T47D (cell line): Measurements from ENCODE around the gene GAB2.

Experiments used
- DNase-seq, 2 experiments: peaks; one replicate each; pipeline versions ENCODE4 v3.0.0 to v3.0.0-alpha.2; 2011 to 2012; ENCODE audit warnings: low read depth in 1 of 2, low spot score in 1 of 2
- JUND ChIP-seq: IDR thresholded peaks from 2 replicates; pipeline ENCODE4 v1.6.1; 2012; ENCODE audit warnings: low read depth
- in situ Hi-C: cut with HindIII; loops from 2 replicates; pipeline ENCODE4 v1.10.0; 2016; ENCODE audit warnings: low sequenced_read_pairs, low pct_unique_long_range_greater_than_20kb

GAB2 gene

DNA sequence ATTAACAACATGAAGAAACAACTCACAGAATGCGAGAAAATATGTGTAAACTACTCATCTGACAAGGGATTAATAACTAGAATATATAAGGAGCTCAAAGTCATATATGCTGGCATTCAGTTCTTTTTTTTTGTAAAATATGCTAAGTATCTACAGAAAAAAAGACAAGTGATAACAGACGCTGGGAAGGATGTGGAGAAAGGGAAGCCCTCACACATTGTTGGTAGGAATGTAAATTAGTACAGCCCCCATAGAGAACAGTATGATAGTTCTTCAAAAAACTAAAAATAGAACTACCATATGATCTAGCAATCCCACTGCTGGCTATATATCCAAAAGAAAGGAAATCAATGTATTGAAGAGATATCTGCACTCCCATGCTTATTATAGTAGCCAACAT is 13.8 kb downstream of the GAB2 start:
- in situ Hi-C loops = no loop called here
- DNase-seq = no peak
- no peak for TF ChIP-seq JUND

DNA sequence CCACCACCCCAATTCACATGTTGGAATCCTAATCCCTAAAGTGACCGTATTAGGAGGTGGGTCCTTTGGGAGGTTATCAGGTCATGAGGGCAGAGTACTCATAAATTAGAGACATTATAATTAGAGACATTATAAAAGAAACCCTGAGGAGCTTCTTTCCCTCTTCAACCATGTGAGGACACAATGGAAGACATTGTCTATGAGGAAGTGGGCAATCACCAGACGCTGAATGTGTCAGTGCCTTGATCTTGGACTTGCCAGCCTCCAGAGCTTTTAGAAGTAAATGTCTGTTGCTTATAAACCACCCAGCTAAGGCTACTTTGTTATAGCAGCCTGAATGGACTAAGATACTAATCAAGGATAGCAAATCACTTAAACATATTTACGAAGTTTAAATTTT is 14.8 kb downstream of the GAB2 start:
- DNase-seq = no peak
- no peak for TF ChIP-seq JUND
- in situ Hi-C loops = no loop called here

DNA sequence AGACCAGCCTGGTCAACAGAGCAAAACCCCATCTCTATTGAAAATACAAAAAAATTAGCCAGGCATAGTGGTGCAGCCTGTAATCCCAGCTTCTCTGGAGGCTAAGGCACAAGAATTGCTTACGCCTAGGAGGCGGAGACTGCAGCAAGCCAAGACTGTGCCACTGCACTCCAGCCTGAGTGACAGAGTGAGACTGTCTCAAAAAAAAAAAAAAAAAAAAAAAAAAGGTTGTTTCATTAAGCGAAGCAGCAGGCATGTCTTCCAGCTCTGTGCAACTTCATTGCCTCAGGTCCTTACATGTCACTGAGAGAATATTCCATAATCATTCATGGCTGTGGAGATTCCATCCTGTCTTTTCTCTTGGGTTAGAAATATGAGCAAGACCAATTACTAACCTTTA is 16.9 kb downstream of the GAB2 start:
- no peak for TF ChIP-seq JUND
- in situ Hi-C loops = no loop called here
- DNase-seq = no peak

DNA sequence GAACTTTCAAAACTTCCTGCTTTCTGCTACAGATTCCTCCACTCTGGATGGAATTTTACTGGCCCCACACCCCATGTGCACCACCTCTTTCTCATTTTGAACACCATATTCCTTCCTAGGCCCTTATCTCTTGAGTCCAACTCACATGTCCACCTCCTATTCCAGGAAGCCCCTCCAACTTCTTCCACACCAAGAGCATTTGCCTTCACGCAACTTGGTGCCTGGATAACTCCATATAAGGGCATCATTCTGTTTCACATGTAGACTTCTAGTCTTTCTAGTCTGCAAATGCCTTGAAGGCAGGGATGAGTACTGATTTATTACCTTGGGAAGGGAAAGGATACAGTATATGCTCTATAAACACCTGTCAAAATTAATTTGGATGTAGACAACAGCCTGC is 17.5 kb downstream of the GAB2 start:
- no peak for DNase-seq
- in situ Hi-C loops = no loop called here
- no peak for TF ChIP-seq JUND

DNA sequence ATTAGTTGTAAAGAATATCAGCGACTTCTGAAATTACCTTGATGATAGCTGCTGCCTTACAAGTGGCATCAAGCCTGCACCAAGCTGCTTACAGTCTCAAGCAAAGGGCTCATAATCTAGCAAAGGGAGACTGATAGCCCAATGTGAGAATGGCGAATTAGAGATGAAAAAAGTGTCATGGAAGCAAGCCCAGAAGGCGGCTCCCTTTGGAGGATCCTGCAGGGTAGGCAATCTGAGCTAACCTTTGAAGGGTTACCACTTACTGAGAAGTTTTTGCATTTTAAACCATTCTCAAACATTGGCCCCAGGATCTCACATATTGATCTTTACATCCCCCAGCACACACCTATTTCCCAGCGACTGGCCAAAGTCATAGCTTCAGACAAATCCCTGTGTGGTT is 18.5 kb downstream of the GAB2 start:
- in situ Hi-C loops = no loop called here
- TF ChIP-seq JUND = no peak
- DNase-seq = no peak

DNA sequence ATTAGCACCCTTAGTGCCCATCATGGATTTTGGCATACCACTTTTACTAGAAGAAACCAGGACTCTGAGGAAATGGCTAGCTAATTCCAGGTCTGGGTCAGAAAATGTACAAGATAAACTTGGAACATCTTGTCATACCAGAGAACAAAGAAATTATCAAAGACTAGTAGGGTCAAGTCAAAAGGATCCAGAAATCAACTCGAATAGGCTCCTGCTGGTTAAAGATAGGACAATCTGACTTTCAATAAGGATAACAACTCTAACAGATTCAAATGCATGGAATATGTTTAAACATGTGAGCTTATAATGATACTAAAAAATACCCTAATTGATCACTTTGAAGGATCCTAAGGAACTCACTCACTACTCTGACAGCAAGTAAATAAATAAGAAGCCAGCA is 18.9 kb downstream of the GAB2 start:
- in situ Hi-C loops = no loop called here
- no peak for DNase-seq
- TF ChIP-seq JUND = no peak

DNA sequence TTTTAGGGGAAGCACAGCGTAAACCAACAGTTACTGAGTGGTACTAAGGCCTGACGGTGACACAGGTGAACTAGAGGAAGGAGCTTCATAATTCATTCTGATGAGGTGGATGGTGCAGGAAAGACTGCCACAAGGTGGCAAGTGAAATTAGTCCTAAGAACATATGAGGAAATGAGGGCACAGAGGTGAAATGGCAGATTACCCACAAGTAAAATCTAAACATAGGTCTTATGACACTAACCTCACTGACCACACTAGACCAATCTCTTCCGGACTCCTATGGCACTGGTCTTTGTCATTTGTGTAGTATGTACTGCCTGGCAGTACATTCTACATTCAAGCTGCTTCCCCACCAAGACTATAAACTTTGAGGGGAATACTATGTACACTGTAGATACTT is 20.2 kb downstream of the GAB2 start:
- in situ Hi-C loops = no loop called here
- TF ChIP-seq JUND = no peak
- peak in 1 of 2 experiments; percentile 42 for DNase-seq

DNA sequence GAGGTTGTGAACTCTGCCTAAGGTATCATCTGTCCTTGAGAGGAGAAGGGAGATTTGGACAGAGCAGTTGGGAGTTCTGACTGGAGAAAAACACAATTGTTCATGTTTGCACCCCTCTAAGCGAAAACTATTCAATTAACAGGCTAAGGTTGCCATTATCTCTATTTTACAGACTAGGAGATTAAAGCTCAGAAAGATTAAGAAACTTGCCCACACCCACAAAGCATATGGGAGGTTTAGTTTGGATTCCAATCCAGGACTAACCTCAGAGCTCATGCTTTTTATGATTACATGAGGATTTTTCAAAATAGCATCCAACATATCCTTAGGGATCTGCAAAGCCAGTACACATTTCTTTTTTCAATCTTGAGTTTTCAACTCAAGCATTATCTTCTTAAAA is 22.0 kb downstream of the GAB2 start:
- DNase-seq = no peak
- in situ Hi-C loops = no loop called here
- TF ChIP-seq JUND = no peak

DNA sequence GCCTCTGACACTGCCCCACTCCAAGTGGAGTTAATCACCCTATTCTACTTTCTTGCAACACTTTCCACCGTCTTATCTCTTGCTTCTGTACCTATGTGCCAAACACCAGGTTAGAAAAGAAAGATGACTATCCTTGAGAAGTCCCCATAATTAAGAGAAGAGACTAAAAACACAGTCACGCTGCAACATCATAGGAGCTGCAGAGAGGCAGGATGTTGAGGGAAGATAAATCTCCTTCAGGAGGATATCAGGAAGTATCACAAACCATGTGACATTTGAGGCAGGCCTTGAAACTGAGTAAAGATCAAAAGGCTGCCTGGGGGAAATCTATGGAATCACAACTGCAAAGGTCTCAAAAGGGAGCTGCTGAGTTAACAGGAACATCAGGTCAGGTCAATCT is 24.8 kb downstream of the GAB2 start:
- in situ Hi-C loops = no loop called here
- no peak for TF ChIP-seq JUND
- no peak for DNase-seq

DNA sequence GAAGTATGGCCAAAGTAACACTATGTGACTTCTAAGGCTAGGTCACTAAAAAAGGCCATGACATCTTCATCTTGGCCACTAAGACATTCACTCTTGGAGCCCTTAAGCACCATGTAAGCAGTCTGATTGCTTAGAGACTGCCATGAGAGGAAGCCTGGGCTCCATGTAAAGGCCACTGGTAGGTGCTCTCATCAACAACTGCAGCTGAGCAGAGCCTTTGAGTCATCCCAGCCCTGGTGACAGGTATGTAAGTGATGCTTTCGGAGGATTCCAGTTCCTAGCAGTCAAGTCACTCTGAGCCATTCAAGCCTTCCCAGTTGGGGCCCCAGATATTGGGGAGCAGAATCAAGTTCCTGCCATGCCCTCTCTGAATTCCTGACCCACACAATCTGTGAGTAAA is 26.2 kb downstream of the GAB2 start:
- no peak for DNase-seq

DNA sequence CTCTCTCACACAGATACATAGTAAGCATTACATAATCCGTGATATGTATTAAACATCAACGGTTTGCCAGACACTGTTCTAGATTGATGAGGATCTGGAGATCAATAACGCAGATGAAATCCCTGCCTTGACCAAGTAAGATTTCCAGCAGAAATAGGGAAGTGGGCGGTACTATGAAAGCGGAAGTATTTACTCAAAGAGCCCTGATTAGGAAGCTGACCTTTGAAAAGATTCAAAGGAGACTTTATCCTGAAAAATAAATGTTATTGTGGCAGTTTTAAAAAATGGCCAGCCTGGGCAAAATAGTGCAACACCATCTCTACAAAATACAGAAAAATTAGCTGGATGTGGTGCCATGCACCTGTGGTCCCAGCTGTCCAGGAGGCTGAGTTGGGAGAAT is 26.8 kb downstream of the GAB2 start:
- TF ChIP-seq JUND = no peak
- in situ Hi-C loops = no loop called here

More for the DNA sequence above, 26.2 kb downstream of the GAB2 start:
- in situ Hi-C loops = no loop called here
- TF ChIP-seq JUND = no peak

DNA sequence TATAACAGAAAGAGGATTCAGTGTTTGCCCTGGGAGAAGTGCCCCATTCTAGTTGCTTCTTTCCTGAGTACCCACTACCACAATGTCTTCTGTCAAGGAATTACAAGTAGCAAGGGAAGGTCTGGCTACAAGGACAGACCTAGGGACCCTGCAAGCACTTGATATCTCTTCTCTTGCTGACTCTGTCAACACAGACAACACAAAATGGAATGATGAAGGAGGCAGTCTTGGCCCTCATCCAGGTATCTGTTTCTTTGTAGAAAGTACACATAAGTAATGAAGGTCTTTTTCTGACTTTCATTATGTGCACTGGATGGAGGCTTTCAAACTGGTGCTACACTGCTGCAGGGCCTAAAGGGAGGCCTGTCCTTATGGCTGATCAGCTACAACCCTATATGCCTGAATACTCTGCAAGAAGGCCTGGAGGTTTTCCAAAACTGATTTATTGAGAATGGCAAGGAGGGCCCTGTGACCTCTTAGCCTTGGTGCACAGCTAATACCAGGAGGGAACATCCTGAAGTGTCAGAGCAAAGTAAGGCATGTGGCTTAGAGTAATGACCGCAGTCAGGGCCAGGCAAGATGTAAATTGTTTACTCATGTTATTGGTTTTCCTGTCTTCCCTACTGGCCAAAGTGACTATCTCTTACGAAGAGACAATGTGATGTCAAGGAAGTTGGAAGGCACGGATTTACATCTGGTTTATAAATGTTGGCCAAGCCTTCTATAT is 31.2 kb downstream of the GAB2 start:
- in situ Hi-C loops = no loop called here
- no peak for TF ChIP-seq JUND
- DNase-seq = no peak

More for the DNA sequence above, 26.8 kb downstream of the GAB2 start:
- no peak for DNase-seq

DNA sequence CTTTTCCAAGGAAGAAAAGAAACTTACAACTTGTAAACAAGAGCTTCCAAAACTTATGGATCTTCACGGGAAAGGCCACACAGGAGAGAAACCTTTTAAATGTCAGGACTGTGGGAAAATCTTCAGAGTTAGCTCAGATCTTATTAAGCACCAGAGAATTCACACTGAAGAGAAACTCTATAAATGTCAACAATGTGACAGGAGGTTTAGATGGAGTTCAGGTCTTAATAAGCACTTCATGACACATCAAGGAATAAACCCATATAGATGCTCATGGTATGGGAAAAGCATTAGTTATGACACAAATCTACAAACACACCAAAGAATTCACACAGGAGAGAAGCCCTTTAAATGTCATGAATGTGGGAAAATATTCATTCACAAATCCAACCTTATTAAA is 32.4 kb downstream of the GAB2 start:
- in situ Hi-C loops = no loop called here
- DNase-seq = no peak
- TF ChIP-seq JUND = no peak

DNA sequence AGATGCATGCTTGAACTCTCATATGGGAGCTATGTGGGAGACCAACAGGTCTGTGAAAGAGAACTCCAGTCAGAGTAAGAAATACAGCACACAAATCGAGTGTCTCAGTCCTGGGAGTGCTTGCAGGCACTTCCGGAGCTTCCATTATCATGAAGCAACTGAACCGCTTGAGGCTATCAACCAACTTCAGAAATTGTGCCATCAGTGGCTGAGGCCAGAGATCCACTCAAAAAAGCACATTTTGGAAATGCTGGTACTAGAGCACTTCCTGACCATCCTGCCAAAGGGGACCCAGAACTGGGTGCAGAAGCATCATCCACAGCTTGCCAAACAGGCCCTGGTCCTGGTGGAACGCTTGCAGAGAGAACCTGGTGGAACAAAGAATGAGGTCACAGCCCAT is 33.4 kb downstream of the GAB2 start:
- in situ Hi-C loops = no loop called here
- no peak for DNase-seq
- no peak for TF ChIP-seq JUND
